Heart right ventricle (tissue), 16 donors: Measurements from ENCODE around the gene ATXN1. TPM values are rescaled to one million over a fixed set of nuclear protein-coding genes. Genes with fewer than 3 reads are reported as not detected.

Experiments used
- ATAC-seq, 8 donors: fragments of 200-7000 bp; cut with Tn5 transposase; one replicate each; pipeline ENCODE4 v1.9.1; 2020; ENCODE audit warnings: mild to moderate bottlenecking in 8 of 8, moderate library complexity in 8 of 8, moderate number of reproducible peaks in 1 of 8
- DNase-seq, 2 donors: peaks; one replicate each; pipeline ENCODE4 v3.0.0-alpha.2; 2020
- H3K27ac ChIP-seq, 10 donors: fragments of 200-600 bp; sonication (generic) in 2 of 10; one replicate each; pipeline versions ENCODE4 v1.5.0 to v1.8.0; 2020 to 2022; ENCODE audit warnings: mild to moderate bottlenecking in 3 of 10
- H3K27me3 ChIP-seq, 7 donors: fragments of 200-600 bp; one replicate each; pipeline ENCODE4 v1.8.0; 2021 to 2022; ENCODE audit warnings: mild to moderate bottlenecking in 2 of 7
- H3K36me3 ChIP-seq, 9 donors: fragments of 200-600 bp; sonication (generic) in 1 of 9; one replicate each; pipeline versions ENCODE4 v1.5.0 to v1.8.0; 2020 to 2022; ENCODE audit warnings: mild to moderate bottlenecking in 2 of 9
- H3K4me1 ChIP-seq, 9 donors: fragments of 200-600 bp; sonication (generic) in 1 of 9; one replicate each; pipeline versions ENCODE4 v1.5.0 to v1.8.0; 2020 to 2022; ENCODE audit warnings: mild to moderate bottlenecking in 4 of 9
- H3K4me3 ChIP-seq, 10 donors: fragments of 200-600 bp; sonication (generic) in 2 of 10; one replicate each; pipeline versions ENCODE4 v1.5.0 to v1.8.0; 2020 to 2022; ENCODE audit warnings: mild to moderate bottlenecking in 7 of 10, moderate library complexity in 2 of 10
- H3K9me3 ChIP-seq, 11 donors: fragments of 200-600 bp in 10 of 11; sonication (generic) in 2 of 11; one replicate each; pipeline versions ENCODE4 v1.5.0 to v1.8.0; 2013 to 2022; ENCODE audit warnings: mild to moderate bottlenecking in 2 of 11, control low read depth in 1 of 11, moderate library complexity in 1 of 11
- CTCF ChIP-seq, 9 donors: fragments of 200-600 bp; sonication (generic) in 2 of 9; IDR thresholded peaks; one replicate each; pipeline versions ENCODE4 v1.5.0 to v1.8.0; 2021 to 2022; ENCODE audit warnings: antibody characterized with exemption in 9 of 9, mild to moderate bottlenecking in 5 of 9, moderate library complexity in 1 of 9
- WGBS, 2 donors: extraction: QIAGEN DNeasy Blood & Tissue Kit; methylation state at CpG; one replicate each; pipeline ENCODE4 v1.1.7; 2013; ENCODE audit warnings: inconsistent platforms in 1 of 2; 5-methylcytosine and 5-hydroxymethylcytosine counted together
- intact Hi-C, 10 donors: fragments of 100-400 bp; cut with DNase I; formaldehyde crosslinking; loops; one replicate each; pipeline versions ENCODE4 v1.11.1 to v1.14.2; 2022
- polyA plus RNA-seq, 2 donors: library from polyadenylated mRNA; stranded (reverse); fragments of 200-250 nt; gene quantifications; one replicate each; pipeline ENCODE4 v1.2.3, GENCODE V29; 2013
- total RNA-seq, 10 donors: library from RNA; stranded (reverse); fragmentation: NEBNext Ultra II Directional in 3 of 10; extraction: Animal tissue kit (Norgen Biotek cat#: 25700) in 3 of 10; gene quantifications; one replicate each; pipeline versions ENCODE4 v1.2.1 to v1.2.4, GENCODE V29; 2021 to 2023
- donor health status: Arrhythmogenic right ventricular cardiomyopathy.
- donor health status: ischemic (EF 13 %, LVEDD 7.1; RV severe dilation, severe dysfunction).
- donor health status: healthy with polysubstance abuse.
- donor health status: DM: no; HTN: yes; CAD: no.
- donor health status: DM: no; HTN: no; CAD: no.
- donor health status: ischemic (EF 25% LVEDD 6.9; RV normal size, moderate dysfunction).
- donor health status: ischemic (EF 25% LVEDD 5.7; RV mildly dilated, moderate dysfunction).
- donor health status: healthy.
- donor health status: DM: yes; HTN: yes; CAD: no.
- donor health status: Ischemic cardiomyopathy.
- donor health status: ischemic (EF 35%, LVEDD 5.7; RV mildly dilated, moderate dysfunction).
- donor health status: nonischemic (EF 11% LVEDD 7.7; RV severe dilation, severe dysfunction).
- donor health status: DM: yes; HTN: yes; CAD: no.
- donor health status: PGD.
- donor health status: ischemic (EF 29% LVEDD 5.4; RV normal size, mild dysfunction).
- donor health status: nonischemic (EF 23%, LVEDD 6.1; RV moderate dilation, normal function).

ATXN1 gene
- total and polyA plus RNA-seq, 12 donors: 4.1 to 46.5 (median 40.3) TPM

- Histone ChIP-seq H3K4me3 (no peak overlapping the region), H3K9me3 (no peaks in the 10 kb centered on the region), H3K27me3 (no peaks in the 10 kb centered on the region), H3K4me1 (peaks cover under 1 to 73% (median 67%) of the 10 kb centered on the region in 9 donors), H3K27ac (peak overlapping the region in 5 of 10 donors; percentile 7 to 99 (median 13)), H3K36me3 (peaks cover 0 to 10% (median 0%) of the 10 kb centered on the region in 9 donors)
- TF ChIP-seq CTCF (IDR thresholded peaks at IDR 0.05): no peak
- intact Hi-C loops: loop anchor here in 5 of 10 donors (5.0 to 10.0 kb wide), 5 partner anchors 73 to 243 kb away; no protein-coding TSS in a partner anchor
- WGBS, 2 donors: 49 to 61% methylated on average over 1 of the region's 1 CpG
- no peak for DNase-seq
- no peak for ATAC-seq
These were observed 3.9 kb downstream of the ATXN1 start for GRCh38 chr6:16757332-16757731.

GRCh38 chr6:16756660-16757255, 4.5 kb downstream of the ATXN1 start:
- Histone ChIP-seq H3K9me3 (no peaks in the 10 kb centered on the region), H3K27me3 (no peaks in the 10 kb centered on the region), H3K4me3 (no peak overlapping the region), H3K27ac (peak overlapping the region in 3 of 10 donors; percentile 13 to 99 (median 20)), H3K36me3 (peaks cover 0 to 15% (median 1%) of the 10 kb centered on the region in 9 donors), H3K4me1 (peaks cover 2 to 76% (median 67%) of the 10 kb centered on the region in 9 donors)
- intact Hi-C loops: loop anchor here in 5 of 10 donors (5.0 to 10.0 kb wide), 5 partner anchors 72 to 242 kb away; no protein-coding TSS in a partner anchor
- DNase-seq (no peak), ATAC-seq (no peak)
- 66 to 69% methylated on average over 5 of the region's 5 CpGs for WGBS, 2 donors
- no peak for TF ChIP-seq CTCF (IDR thresholded peaks at IDR 0.05)

- peaks cover 0 to 27% (median 9%) of the 10 kb centered on the region in 9 donors for H3K36me3 ChIP-seq
- H3K4me1 ChIP-seq: peaks cover 2 to 85% (median 68%) of the 10 kb centered on the region in 9 donors
- H3K4me3 ChIP-seq: no peak overlapping the region
- DNase-seq (no peak), ATAC-seq (no peak)
- no peak for TF ChIP-seq CTCF (IDR thresholded peaks at IDR 0.05)
- WGBS, 2 donors: 68 to 69% methylated on average over 3 of the region's 3 CpGs
- intact Hi-C loops: loop anchor here in 5 of 10 donors (5.0 to 10.0 kb wide), 5 partner anchors 71 to 241 kb away; no protein-coding TSS in a partner anchor
- no peak overlapping the region for H3K27ac ChIP-seq
- no peaks in the 10 kb centered on the region for H3K27me3 ChIP-seq
- no peaks in the 10 kb centered on the region for H3K9me3 ChIP-seq
These were observed 5.7 kb downstream of the ATXN1 start for GRCh38 chr6:16755544-16755943.

GRCh38 chr6:16754876-16755275, 6.4 kb downstream of the ATXN1 start:
- intact Hi-C loops: loop anchor here in 5 of 10 donors (5.0 to 10.0 kb wide), 5 partner anchors 70 to 240 kb away; no protein-coding TSS in a partner anchor
- DNase-seq (no peak), ATAC-seq (no peak)
- no peak for TF ChIP-seq CTCF (IDR thresholded peaks at IDR 0.05)
- Histone ChIP-seq H3K4me3 (no peak overlapping the region), H3K27ac (peak overlapping the region in 2 of 10 donors; percentile 16 to 24), H3K4me1 (peaks cover 2 to 92% (median 68%) of the 10 kb centered on the region in 9 donors), H3K27me3 (no peaks in the 10 kb centered on the region), H3K36me3 (peaks cover 0 to 34% (median 9%) of the 10 kb centered on the region in 9 donors), H3K9me3 (no peaks in the 10 kb centered on the region)
